GM23248 (cell line): Measurements from ENCODE around the gene SHISA9.

ENCODE experiments used
- EZH2 ChIP-seq: fragments of 200-600 bp; sonication (generic); IDR thresholded peaks from 2 replicates; pipeline ENCODE4 v1.6.1; 2018; ENCODE audit warnings: antibody characterized with exemption, mild to moderate bottlenecking; ENCODE audit not compliant: insufficient read depth, poor library complexity, severe bottlenecking
- EZH2phosphoT487 ChIP-seq: fragments of 200-600 bp; sonication (generic); IDR thresholded peaks from 2 replicates; pipeline ENCODE4 v1.6.1; 2018; ENCODE audit warnings: antibody characterized with exemption, moderate library complexity, mild to moderate bottlenecking, low read depth; ENCODE audit not compliant: insufficient read depth

- no peak for TF ChIP-seq EZH2
- TF ChIP-seq EZH2phosphoT487 = no peak
Measured at GRCh38 chr16:13061691-13062090, 160.3 kb downstream of the SHISA9 start.
